HG03378 (cell line): ENCODE data around the gene NTN4.
"Not testable (repeated sequence)": the region's sequence is repeated elsewhere in the genome, so short reads cannot be mapped to it uniquely, and the experiment has no call there.

Source experiments
- ATAC-seq: cut with Tn5 transposase; IDR thresholded peaks from one replicate; pipeline ENCODE4 v1.9.1; 2021; ENCODE audit warnings: mild to moderate bottlenecking, moderate library complexity; ENCODE audit not compliant: unreplicated experiment

NTN4 gene

DNA sequence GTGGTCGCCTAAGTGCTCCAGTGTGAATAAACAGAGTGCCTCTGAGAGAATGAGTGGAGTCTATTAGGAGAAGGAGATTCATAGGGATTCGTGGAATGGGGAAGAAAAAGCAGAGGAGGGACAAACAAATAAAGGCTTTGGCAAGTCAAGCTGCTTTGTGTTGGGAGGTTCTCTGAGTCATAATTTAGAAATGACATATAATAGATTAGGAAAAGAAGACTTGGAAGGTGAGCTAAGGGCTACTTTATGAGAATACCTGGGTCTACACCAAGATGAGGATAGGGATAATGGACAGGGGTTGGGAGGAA lies 6.4 kb upstream of the NTN4 start:
- no peak for ATAC-seq

DNA sequence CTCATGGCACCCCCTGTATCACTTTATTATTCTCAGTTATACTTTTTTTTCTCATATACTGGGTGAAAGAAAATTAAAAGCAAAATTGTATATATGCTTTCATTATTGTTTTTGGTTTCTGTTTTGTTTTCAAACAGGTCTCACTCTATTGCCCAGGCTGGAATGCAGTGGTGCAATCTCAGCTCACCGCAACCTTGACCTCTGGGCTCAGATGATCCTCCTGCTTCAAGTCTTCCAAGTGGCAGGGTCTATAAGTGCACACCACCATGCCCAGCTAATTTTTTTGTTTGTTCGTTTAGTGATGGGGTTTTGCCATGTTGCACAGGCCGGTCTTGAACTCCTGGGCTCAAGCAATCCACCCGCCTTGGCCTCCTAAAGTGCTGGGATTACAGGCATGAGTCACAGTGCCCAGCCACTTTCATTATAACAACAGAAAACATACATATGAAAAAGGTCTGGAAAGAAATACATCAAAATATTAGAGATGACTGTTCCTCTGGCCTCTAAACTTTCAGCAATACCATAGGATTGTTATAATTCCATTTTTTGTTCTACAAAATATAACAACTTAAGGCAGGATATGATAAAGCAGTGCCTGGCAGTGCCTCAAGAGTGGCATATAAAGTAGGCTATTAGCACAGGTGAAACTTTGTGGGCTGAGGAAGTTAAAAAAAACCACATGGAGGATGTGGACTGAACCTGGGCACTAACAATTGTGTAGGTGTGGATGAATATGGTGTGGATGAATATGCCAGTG lies 5.8 kb upstream of the NTN4 start:
- no peak for ATAC-seq

DNA sequence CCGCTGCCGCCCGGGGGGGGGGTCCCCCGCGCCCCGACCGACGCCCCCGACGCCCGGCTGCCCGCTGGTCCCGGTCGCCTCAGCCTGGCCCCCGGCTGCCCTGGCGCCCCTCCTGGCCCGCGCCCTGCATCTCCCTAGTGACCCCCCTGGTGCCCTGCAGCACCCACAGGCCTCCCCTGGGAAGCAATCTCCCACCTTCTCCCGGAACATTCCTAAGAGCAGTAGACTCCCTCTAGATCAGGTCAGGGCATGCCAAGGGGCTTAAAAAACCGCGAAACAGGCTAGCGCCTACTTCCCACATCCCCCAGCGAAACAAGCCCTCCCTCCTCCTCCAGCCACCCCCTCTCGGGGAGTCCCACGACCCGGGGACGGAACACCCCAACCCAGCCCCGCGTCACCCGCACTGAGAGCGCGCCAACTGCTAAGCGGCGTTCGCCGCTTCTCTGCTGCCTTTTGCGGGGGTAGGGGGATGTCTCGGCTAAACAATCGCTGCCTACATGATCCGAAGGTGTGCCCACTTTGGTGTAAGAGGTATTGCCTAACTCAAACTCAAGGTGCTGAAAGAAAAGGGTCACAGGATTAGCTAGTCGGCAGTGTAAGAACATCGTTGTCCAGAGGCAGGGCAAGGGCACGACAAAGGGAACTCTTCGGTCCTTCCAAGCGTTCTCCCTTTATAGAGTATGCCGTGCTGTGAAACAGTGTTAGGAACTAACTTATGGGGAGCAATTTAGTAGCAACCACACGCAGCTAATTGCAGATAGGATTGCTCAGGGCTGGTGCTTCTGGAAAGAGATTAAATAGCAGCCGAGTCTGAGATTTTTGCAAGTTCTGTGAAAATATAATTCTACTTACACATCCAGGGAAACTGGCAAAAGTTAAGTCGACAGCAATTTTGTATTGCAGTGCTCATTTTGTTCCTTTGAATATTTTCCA lies 619 bp upstream of the NTN4 start:
- ATAC-seq: no peak

DNA sequence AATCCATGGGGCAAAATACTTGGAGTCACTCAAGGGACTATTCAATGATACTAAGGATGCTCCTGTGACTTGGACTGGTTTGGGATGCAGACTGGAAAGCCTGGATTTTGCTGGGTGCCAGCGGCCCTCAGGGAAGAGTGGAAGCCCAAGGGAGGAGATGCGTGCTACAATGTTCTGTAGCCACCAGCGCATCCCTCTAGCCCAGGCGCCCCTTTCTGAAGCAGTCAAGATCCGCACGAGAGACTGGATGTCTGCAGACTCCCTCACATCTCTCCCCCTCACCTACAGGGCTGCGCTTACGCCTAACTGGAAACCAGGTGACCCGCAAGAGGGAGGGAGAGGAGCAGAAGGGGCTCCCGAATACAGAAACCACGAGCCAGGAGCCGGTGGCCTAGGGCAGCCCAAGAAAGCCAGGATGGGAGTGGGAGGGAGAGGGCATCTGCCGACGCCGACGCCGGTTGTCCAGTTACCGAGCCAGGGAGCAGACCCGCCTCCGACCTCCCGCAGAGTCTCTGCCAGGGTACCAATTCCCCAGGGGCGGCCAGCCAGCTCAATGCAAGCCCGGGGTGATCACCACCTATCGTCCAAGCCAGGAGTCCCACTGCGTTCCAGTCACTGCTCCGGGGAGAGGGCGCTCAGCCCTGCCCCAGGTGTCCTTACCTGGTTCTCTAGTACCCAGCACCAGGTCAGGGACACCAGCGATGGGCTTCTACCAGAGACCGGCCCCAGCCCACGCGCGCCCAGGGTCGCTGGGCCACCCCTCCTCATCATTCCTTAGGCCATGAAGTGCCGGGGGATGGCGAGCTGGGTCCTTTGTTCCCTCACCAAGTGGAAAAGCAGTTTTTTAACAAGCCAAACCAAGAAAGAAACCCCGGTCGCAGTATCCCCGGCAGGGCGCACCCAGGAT lies 1.2 kb downstream of the NTN4 start:
- no peak for ATAC-seq

DNA sequence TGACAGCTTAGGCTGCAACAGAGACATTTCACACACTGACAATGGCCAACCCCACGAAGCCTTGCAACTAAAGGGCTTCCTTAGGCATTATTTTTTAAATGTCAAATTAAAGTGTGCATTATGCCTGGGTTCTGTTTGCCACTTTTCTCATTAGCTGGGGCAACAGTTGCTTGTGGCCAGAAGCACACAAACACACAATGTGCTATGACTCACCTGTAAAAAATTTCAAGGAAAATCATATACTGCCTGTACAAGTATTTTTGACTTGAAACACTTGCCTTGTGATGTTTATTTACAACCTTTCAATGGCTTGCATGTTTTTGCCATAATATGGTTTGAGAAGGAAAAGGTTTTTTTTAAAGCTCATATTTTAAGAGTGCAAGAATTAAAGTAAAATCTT lies 1.9 kb downstream of the NTN4 start:
- ATAC-seq: no peak

DNA sequence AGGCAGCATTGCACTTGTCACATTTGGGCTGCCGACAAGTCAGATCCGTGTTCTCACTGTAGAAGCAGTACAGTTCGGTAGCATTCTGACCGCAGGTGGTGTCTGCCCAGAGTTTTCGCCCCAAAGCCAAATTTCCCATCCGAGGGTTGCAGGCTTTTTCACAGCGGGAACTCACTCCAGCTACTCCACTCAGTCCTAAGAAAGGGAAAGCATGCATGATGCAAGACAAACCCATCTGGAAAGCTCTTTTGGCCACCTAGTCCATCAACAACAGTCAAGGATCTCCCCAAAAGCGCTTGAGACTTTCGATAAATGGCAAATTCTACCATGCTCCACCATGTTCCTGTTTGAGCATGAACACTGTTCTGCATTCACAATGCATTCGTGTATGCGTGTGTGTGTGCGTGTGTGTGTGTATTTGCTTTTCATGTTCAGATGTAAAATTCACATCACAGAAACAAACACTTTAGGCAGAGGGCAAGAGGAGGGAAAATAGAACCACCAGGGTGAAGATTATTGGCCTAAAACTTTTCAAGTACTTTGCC lies 3.2 kb downstream of the NTN4 start:
- no peak for ATAC-seq

GRCh38 chr12:95784915-95785314 lies 5.6 kb downstream of the NTN4 start:
- no peak for ATAC-seq

- no peak for ATAC-seq
Measured at GRCh38 chr12:95784286-95784685, 6.3 kb downstream of the NTN4 start.

GRCh38 chr12:95775466-95775865 lies 15.1 kb downstream of the NTN4 start:
- not testable (repeated sequence) for ATAC-seq

DNA sequence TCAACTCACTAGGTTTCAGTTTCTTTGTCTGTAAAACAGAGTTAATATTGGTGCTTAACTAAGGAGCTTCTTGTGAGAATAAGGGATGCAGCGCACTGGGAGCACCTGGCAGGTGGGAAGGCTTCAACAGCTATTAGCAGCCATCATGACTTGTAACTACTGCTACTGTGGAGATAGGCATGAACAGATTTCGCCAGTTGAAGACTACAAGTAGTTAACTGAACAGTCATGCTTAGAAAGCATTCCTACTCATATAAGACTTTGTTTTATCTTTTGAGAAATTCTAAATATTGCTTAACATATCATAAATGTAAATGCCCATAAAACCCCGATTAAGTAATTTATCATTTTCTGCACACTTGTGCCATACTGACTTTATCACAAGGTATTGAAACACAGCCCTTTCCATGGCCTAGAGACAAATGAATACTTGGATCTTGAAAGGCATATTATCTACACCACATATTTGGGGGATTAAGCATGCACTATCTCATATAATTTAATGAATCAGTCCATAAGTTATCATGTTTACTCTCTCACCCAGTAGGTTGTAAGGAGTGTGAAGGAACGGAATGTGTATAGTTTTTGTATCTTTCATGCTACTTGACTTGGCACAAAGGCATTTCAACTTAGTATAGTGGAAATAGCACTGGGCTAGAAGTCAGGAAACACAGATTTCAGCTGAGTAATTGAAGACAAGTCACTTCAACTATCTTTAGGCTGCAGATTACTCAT lies 16.1 kb downstream of the NTN4 start:
- ATAC-seq: no peak

- no peak for ATAC-seq
Measured at GRCh38 chr12:95773320-95773719, 17.2 kb downstream of the NTN4 start.

DNA sequence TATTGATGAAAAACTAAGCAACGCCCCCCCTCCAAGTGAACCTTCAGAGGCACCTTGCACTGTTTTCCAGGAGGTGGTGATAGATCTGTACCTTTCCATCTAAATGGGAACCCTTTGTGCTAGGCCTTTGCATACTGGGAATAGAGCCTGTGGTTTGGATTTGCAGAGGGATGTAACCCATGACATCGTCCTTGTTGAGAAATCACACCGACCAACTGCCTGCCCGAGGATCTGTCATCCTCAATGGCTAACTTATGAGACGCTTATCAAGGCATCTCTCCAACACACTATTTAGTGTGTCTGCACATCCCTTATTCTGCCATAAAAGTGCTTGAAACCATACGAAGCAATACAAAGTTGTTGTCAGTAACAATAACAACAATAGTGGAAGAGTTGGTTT lies 22.9 kb downstream of the NTN4 start:
- no peak for ATAC-seq

DNA sequence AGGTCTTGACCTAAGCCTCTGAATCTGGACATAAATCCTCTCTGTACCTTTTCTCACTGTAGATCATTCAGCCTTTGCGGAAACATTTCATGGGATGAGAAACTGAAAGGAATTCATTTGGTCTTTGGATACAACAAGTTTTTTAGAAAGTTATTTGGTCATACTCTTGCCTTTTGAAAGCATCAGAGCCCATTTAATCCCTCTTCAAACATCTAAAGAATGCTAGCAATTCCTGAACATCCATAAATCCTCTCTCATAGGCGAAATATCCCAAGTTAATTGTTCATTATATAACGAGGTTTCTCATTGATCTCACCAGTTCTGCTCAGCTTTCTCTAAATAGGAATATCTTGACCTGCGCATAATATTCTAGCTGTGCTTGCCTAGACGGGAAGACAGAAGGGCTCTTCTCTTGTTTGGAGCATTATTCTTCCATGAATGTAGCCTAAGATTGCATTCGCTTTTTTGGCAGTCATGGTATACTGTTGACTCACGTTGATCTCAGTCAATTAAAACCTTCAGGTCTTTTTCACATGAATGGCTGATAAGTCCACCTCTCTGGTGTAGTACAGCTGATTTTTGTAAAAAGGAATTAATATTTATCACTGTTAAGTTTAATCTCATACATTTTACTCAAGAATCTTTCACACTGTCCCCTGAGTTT lies 24.1 kb downstream of the NTN4 start:
- ATAC-seq: no peak

- ATAC-seq: no peak
Measured at GRCh38 chr12:95764848-95765247, 25.7 kb downstream of the NTN4 start.

GRCh38 chr12:95763809-95764253 lies 26.7 kb downstream of the NTN4 start:
- no peak for ATAC-seq

DNA sequence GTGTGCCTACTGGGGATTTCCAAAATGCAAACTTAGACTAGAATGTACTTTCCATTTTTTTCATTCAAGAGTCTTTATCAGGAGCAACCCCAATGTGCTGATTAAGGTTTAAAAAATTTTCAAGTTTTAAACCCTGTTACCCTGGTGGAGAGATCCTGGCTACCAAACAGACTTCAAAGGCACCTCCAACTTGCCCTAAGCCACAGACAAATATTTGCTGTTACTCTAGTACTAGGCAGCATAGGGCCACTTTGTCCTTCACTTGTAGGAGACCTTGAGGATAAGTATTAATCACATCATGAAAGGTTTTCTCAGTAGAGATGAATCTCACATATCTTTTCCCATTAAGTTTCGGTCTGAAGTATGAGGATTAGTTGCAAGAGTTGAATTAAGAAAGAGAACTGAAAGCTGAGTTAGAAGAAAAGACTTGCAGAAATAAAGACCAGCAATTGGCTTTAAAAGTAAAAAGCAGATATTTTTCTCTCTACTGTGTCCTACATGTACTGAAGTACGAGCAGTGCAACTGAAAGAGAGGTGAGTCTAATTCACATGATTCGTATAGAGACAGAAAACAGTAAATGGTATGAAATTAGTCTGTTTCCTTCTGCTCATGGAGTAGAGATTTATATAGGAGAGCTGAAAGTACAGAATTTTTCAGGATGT lies 28.3 kb downstream of the NTN4 start:
- ATAC-seq: no peak

GRCh38 chr12:95760371-95760770 lies 30.2 kb downstream of the NTN4 start:
- no peak for ATAC-seq

DNA sequence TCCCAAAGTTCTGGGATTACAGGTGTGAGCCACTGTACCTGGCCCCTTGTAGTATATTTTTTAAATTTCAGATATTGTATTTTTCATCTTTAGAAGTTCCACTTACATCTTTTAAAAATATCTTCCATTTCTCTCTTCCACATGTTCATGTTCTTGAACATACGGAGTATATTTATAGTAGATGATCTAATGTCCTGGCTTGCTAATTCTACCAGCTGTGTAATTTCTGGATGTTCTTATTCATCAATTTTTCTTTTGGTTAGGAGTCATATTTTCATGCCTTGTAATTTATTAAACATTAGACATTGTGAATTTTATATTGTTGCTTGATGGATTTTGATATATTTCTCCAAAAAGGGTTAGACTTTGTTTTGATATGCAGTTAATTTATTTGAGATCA lies 30.8 kb downstream of the NTN4 start:
- ATAC-seq: no peak

- ATAC-seq: no peak
Measured at GRCh38 chr12:95759039-95759438, 31.5 kb downstream of the NTN4 start.
